HepG2 (cell line): ENCODE results near the gene U2AF2. TPM values are rescaled to one million over a fixed set of nuclear protein-coding genes. Genes with fewer than 3 reads are reported as not detected.

Experiments used
- DPF2 ChIP-seq: sonication (generic); formaldehyde crosslinking; IDR thresholded peaks from 2 replicates; pipeline ENCODE4 v1.4.0; 2020; ENCODE audit warnings: mild to moderate bottlenecking, low read depth, missing genetic modification reagents, borderline replicate concordance
- E2F2 ChIP-seq: sonication (generic); formaldehyde crosslinking; IDR thresholded peaks from 2 replicates; pipeline ENCODE4 v1.4.0; 2020; ENCODE audit warnings: missing genetic modification reagents, borderline replicate concordance
- ETV5 ChIP-seq: IDR thresholded peaks from 2 replicates; pipeline ENCODE4 v1.6.1; 2018; ENCODE audit warnings: missing biosample characterization, missing genetic modification reagents, inconsistent platforms, borderline replicate concordance
- HIC2 ChIP-seq: sonication (generic); formaldehyde crosslinking; IDR thresholded peaks from 2 replicates; pipeline ENCODE4 v1.9.0; 2022; ENCODE audit warnings: low read depth, missing genetic modification reagents
- ISX ChIP-seq: sonication (generic); formaldehyde crosslinking; conservative IDR thresholded peaks from 2 replicates; pipeline ENCODE4 v1.5.0; 2020; ENCODE audit warnings: missing genetic modification reagents
- POLR2AphosphoS2 ChIP-seq: IDR thresholded peaks from 2 replicates; pipeline ENCODE4 v1.6.1; 2011; ENCODE audit warnings: low read depth, low read length, improper control_type of control experiment
- SAFB2 ChIP-seq: sonication (generic); formaldehyde crosslinking; IDR thresholded peaks from 2 replicates; pipeline ENCODE4 v1.5.1; 2020; ENCODE audit warnings: missing genetic modification reagents, low read depth, mild to moderate bottlenecking, borderline replicate concordance
- SIX1 ChIP-seq: sonication (generic); formaldehyde crosslinking; IDR thresholded peaks from 2 replicates; pipeline ENCODE4 v1.4.0; 2020; ENCODE audit warnings: missing genetic modification reagents, borderline replicate concordance
- STAT5B ChIP-seq: sonication (generic); formaldehyde crosslinking; IDR thresholded peaks from 2 replicates; pipeline ENCODE4 v1.4.0; 2020; ENCODE audit warnings: missing genetic modification reagents
- ZFY ChIP-seq: sonication (generic); formaldehyde crosslinking; IDR thresholded peaks from 2 replicates; pipeline ENCODE4 v1.4.0; 2020; ENCODE audit warnings: missing genetic modification reagents
- ZNF253 ChIP-seq: sonication (generic); formaldehyde crosslinking; IDR thresholded peaks from 2 replicates; pipeline ENCODE4 v1.8.0; 2022; ENCODE audit warnings: mild to moderate bottlenecking, missing genetic modification reagents, borderline replicate concordance
- ZNF335 ChIP-seq: sonication (generic); formaldehyde crosslinking; IDR thresholded peaks from 2 replicates; pipeline ENCODE4 v1.4.0; 2020; ENCODE audit warnings: missing genetic modification reagents
- ZNF460 ChIP-seq: sonication (generic); formaldehyde crosslinking; IDR thresholded peaks from 2 replicates; pipeline ENCODE4 v1.5.1; 2020; ENCODE audit warnings: missing genetic modification reagents, mild to moderate bottlenecking, borderline replicate concordance
- ZNF550 ChIP-seq: sonication (generic); formaldehyde crosslinking; IDR thresholded peaks from 2 replicates; pipeline ENCODE4 v1.4.0; 2020; ENCODE audit warnings: mild to moderate bottlenecking, missing genetic modification reagents, borderline replicate concordance
- ZNF639 ChIP-seq: conservative IDR thresholded peaks from 2 replicates; pipeline ENCODE4 v1.6.1; 2018; ENCODE audit warnings: missing genetic modification reagents
- ZNF687 ChIP-seq: sonication (generic); formaldehyde crosslinking; IDR thresholded peaks from 2 replicates; pipeline ENCODE4 v1.5.1; 2020; ENCODE audit warnings: mild to moderate bottlenecking, missing genetic modification reagents, moderate library complexity
- ZNF740 ChIP-seq: sonication (generic); formaldehyde crosslinking; IDR thresholded peaks from 2 replicates; pipeline ENCODE4 v1.4.0; 2020; ENCODE audit warnings: missing genetic modification reagents
- ZNF768 ChIP-seq: sonication (generic); formaldehyde crosslinking; IDR thresholded peaks from 2 replicates; pipeline ENCODE4 v1.4.0; 2020; ENCODE audit warnings: missing genetic modification reagents
- ZNF839 ChIP-seq: sonication (generic); formaldehyde crosslinking; IDR thresholded peaks from 2 replicates; pipeline ENCODE4 v1.4.0; 2020; ENCODE audit warnings: missing genetic modification reagents, mild to moderate bottlenecking, borderline replicate concordance
- ZSCAN25 ChIP-seq: sonication (generic); formaldehyde crosslinking; IDR thresholded peaks from 2 replicates; pipeline ENCODE4 v1.8.0; 2022; ENCODE audit warnings: mild to moderate bottlenecking, missing genetic modification reagents
- polyA plus RNA-seq, 8 experiments: library from polyadenylated mRNA; depleted of rRNA in 3 of 8; stranded (reverse) in 7 of 8; unstranded in 1 of 8; fragments of >200 nt; fragmentation: Illumina TruSeq in 4 of 8; extraction: Trizol in 4 of 8; gene quantifications; 2 replicates each; pipeline versions ENCODE4 v1.2.1 to v1.2.3, GENCODE V29; 2011 to 2016; ENCODE audit warnings: low read depth in 4 of 8, missing spikeins in 1 of 8, mixed read lengths in 1 of 8; ENCODE audit not compliant: insufficient read depth in 1 of 8
- total RNA-seq, 5 experiments: library from RNA; depleted of rRNA; stranded (reverse); fragments of >200 nt; fragmentation: Illumina TruSeq; extraction: Trizol; gene quantifications; 2 replicates each; pipeline ENCODE4 v1.2.3, GENCODE V29; 2016; ENCODE audit warnings: low read depth in 1 of 5

The U2AF2 gene
- total and polyA plus RNA-seq, 2 of the 13 experiments (the other 11 are each of a cell fraction or from before 2014, with no cell fraction given): 84.3 to 124 TPM

GRCh38 chr19:55683449-55684261 is 28.8 kb downstream of the U2AF2 start (continued):
- TF ChIP-seq ZSCAN25 (CRISPR knock-in tag) (peak; percentile 46; the same call in 1 of the 2 replicates), DPF2 (CRISPR knock-in tag) (peak; percentile 51; the same call in 1 of the 2 replicates), ZNF687 (peak; percentile 75), SAFB2 (CRISPR knock-in tag) (no peak), ZNF639 (no peak; the same call in 1 of the 2 replicates), ZNF335 (CRISPR knock-in tag) (peak; percentile 82; the same call in 1 of the 2 replicates), ZFY (no peak), ZNF460 (CRISPR knock-in tag) (peak; percentile 92), ETV5 (CRISPR knock-in tag) (peak; percentile 77; the same call in 1 of the 2 replicates), ZNF550 (CRISPR knock-in tag) (no peak), HIC2 (CRISPR knock-in tag) (peak; percentile 78; the same call in 1 of the 2 replicates), ZNF839 (CRISPR knock-in tag) (no peak), ZNF740 (CRISPR knock-in tag) (no peak), POLR2AphosphoS2 (no peak), E2F2 (CRISPR knock-in tag) (peak; percentile 78; the same call in 1 of the 2 replicates), STAT5B (no peak), ZNF768 (no peak), ISX (CRISPR knock-in tag) (no peak; the same call in 1 of the 2 replicates), SIX1 (CRISPR knock-in tag) (peak; percentile 36; the same call in 1 of the 2 replicates), ZNF253 (CRISPR knock-in tag) (no peak)
